GM12865 (cell line): ENCODE measurements around the gene PIP5K1A.
"Not testable (repeated sequence)": the region's sequence is repeated elsewhere in the genome, so short reads cannot be mapped to it uniquely, and the experiment has no call there.

ENCODE experiments used
- DNase-seq: peaks from one replicate; pipeline ENCODE4 v3.0.0; 2010; ENCODE audit warnings: low read depth
- H3K4me3 ChIP-seq: 2 replicates; pipeline ENCODE4 v1.5.1; 2011; ENCODE audit warnings: mild to moderate bottlenecking, low read depth, low read length, control low read depth
- TF ChIP-seq, protein P1 (sequence below): IDR thresholded peaks from 2 replicates; pipeline ENCODE4 v1.5.1; 2011; ENCODE audit warnings: low read length, control low read depth, low read depth, inconsistent platforms; ENCODE audit not compliant: insufficient read depth; ENCODE audit errors: missing control alignments

PIP5K1A gene

DNA sequence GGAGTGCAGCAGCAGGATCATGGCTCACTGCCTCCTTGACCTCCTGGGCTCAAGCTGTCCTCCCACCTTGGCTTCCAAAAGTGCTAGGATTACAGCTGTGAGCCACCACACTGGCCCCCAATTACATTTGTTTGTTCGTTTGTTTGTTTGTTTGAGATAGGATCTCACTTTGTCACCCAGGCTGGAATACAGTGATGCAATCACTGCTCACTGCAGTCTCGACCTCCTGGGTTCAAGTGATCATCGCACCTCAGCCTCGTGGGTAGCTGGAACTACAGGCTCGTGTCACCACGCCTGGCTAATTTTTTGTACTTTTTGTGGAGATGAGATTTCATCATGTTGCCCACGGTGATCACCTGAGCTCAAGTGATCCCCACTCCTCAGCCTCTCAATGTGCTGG lies 6.3 kb upstream of the PIP5K1A start:
- H3K4me3 ChIP-seq, result no peak overlapping the region
- TF ChIP-seq, protein P1, sequence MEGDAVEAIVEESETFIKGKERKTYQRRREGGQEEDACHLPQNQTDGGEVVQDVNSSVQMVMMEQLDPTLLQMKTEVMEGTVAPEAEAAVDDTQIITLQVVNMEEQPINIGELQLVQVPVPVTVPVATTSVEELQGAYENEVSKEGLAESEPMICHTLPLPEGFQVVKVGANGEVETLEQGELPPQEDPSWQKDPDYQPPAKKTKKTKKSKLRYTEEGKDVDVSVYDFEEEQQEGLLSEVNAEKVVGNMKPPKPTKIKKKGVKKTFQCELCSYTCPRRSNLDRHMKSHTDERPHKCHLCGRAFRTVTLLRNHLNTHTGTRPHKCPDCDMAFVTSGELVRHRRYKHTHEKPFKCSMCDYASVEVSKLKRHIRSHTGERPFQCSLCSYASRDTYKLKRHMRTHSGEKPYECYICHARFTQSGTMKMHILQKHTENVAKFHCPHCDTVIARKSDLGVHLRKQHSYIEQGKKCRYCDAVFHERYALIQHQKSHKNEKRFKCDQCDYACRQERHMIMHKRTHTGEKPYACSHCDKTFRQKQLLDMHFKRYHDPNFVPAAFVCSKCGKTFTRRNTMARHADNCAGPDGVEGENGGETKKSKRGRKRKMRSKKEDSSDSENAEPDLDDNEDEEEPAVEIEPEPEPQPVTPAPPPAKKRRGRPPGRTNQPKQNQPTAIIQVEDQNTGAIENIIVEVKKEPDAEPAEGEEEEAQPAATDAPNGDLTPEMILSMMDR, result no peak
- no peak for DNase-seq

DNA sequence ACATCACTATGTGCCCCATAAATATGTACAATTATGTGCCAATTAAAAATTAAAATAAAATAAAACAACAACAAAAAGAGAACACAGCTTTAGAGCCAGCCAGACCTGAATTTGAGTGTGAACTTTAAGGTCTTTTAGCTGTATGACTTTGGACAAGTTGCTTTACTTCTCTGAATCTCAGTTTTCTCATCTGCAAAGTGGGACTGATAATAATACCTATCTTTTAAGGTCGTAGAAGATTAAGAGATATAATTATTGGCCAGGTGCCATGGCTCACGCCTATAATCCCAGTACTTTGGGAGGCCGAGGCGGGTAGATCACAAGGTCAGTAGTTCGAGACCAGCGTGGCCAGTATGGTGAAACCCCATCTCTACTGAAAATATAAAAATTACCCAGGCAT lies 5.0 kb upstream of the PIP5K1A start:
- TF ChIP-seq, protein P1, result no peak
- no peak for DNase-seq
- H3K4me3 ChIP-seq, result no peak overlapping the region

DNA sequence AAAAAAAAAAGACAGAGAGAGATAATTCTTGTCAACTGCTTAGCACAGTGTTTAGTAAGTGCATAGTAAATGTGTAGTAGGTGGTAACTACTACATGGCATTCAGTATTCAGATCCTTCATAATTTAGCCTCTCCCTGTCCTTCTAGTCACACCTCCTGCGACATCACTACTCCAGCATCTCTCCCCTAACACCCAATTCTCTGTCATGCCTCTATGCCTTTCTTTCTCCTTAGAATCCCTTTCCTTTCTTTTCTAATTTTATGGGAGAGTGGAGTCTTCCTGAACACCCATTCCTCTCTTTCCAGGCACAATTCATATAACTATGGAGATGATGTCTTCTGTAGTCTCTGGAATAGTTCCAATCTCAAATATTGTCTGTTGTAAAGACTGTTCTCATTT lies 4.5 kb upstream of the PIP5K1A start:
- DNase-seq, result no peak
- TF ChIP-seq, protein P1, result no peak
- no peak overlapping the region for H3K4me3 ChIP-seq

DNA sequence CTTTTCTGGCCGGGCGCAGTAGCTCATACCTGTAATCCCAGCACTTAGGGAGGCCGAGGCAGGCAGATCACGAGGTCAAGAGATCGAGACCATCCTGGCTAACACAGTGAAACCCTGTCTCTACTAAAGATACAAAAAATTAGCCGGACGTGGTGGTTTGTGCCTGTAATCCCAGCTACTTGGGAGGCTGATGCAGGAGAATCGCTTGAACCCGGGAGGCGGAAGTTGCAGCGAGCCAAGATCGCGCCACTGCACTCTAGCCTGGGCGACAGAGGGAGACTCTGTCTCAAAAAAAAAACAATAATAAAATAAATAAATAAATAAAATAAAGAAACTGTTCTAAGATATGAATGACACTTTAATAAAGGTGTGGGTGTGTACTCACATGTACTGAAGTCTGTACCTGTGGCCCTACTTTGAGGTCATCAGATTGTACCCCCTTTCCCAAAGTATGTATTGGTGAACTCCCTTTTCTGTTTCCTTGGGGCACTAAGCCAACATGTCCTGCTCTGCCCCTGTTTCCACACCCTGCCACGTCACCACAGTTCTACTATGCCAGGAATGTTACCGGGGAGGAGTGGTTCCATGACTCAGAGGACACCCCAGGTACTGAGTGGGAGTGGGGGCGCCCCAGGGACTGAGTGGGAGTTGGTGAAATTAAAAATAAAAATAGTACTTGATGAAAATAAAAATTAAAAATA lies 3.3 kb upstream of the PIP5K1A start:
- H3K4me3 ChIP-seq, DNase-seq: not testable (repeated sequence)

DNA sequence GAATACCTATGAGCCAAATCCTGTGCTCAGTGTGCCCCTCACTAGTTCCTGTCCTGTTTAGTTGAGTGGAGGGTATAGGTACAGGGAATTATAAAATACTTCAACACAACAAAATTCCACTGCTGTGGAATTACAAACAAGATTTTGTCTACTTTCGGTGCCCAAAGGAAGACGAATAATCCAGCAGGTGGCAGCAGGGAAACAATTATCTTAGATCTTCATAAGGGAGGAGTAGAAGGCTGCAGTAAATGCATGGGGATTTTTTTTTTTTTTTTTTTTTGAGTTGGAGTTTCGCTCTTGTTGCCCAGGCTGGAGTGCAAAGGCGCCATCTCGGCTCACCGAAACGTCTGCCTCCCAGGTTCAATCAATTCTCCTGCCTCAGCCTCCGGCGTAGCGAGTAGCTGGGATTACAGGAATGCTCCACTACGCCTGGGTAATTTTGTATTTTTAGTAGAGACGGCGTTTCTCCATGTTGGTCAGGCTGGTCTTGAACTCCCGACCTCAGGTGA lies 2.0 kb upstream of the PIP5K1A start:
- peak; percentile 80 for DNase-seq
- TF ChIP-seq, protein P1, result peak; percentile 43
- H3K4me3 ChIP-seq, result no peak overlapping the region

DNA sequence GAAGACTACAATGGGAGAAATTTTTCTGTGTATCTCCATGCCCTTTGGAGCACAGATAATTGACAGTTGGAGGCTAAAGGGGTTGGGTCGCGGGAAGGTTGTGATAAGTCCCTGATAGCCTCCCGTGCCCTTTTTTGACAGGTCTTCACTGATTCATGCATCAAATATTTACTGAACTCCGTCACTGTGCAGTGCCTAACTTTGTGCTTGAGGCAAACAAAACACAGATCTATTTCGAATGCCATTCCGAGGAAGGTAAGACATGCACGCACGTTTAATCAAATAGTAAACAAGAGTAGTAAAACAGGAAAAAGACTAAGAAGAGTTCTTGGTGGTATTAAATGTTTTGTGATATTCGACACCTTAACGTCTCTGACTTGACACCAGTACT lies 494 bp upstream of the PIP5K1A start:
- no peak for DNase-seq
- TF ChIP-seq, protein P1, result no peak
- peak overlapping the region; percentile 99 for H3K4me3 ChIP-seq

DNA sequence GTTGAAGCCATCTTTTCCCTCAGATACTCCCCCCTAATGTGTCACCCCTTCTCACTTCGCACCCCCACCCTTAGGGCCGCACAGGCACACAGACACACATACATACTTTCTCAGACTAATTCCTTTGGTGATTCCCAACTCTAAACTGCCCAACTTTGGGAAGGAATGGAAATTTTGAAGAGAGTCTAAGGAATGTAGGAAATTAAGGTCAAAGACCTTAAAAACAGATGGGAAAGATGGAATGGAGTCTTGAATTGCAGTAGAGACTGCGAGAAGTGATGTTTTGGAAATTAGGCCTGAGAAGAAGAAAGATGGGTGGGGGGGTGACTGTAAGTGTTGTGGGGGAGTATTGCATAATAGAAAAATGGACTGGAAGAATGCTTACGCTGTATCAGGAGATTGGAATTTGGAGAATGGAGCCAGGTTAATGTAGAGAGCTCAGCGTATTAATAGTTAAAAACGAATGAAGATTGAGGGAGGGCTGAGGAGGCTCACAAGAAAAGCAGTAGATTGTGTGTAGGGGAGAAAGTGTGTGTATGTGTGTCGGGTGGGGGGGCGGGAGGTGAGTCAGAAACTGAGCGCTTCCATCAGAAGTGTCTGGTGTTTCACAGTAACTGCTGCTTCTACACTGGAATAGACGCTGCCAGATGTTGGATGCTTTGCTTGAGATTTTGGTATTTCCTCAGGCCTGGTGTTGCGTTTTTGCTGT lies 1.7 kb downstream of the PIP5K1A start:
- TF ChIP-seq, protein P1, result no peak
- H3K4me3 ChIP-seq, result peak overlapping the region; percentile 99
- peak; percentile 26 for DNase-seq

DNA sequence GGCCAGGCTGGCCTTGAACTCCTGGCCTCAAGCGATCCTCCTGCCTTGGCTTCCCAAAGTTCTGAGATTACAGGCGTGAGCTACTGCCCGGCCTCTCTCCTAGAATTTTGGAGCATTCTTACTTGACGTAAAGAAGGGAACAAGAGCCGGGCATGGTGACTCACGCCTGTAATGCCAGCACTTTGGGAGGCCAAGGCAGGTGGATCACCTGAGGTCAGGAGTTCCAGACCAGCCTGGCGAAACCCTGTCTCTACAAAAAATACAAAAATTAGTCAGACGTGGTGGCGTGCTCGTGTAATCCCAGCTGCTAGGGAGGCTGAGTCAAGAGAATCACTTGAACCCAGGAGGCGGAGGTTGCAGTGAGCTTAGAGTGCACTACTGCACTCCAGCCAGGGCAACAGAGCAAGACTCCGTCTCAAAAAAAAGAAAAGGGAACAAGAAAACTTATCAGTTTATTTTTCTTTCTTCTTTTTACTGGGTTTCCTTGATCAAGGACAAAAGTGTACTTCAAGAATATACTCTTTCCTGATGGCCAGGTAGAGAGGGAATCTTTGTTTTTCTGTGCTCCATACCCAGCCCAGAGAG lies 7.1 kb downstream of the PIP5K1A start:
- H3K4me3 ChIP-seq, DNase-seq: not testable (repeated sequence)
